NCI-H2196 treated with DMSO at 0.1 percent for 48 hours (cell line): ENCODE results near the gene ZPBP2.

ENCODE experiments used
- DNase-seq: peaks from one replicate; lab custom pipeline; 2025; ENCODE audit not compliant: unreplicated experiment; lab: John Stamatoyannopoulos, UW

The ZPBP2 gene

DNA sequence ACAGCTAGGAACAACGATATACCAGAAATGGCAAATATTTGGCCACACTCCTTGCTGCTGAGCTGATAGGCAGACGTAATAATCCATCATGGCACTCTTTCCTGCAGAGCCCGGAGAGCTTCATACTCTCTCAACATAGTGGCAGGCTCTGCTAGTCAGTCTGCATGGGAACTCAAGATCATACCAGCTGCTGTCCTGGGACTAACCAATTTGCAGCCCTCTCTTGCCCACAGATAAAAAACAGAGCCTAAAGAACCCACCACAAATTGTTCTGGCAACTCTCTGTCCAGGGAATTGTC, 36.9 kb downstream of the ZPBP2 start:
- DNase-seq: no peak

DNA sequence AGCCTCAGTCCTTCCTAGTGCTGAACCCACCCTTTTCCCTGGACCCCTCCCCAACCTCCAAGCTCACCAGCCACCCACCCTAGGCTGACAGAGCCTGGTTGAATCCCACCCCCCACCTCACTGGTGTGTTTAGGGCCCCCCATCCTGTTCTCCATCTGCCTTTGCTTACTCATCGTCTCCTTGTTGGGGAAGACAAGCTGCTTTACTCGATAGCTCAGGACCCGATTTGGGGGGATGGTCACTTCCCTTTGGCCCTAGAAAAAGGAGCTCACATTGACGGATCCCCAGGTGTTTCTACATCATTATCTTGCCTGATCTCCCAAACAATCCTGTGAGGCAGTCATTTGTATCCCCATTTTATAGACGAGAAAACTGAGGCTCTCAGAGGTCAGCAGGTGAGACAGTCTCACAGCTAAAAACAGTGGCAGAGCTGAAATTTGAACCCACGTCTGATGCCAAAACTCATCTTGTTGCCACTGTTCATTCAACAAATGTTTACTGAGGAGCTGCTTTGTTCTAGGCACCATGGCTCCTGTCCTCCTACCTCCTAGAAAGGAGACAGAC, 40.9 kb downstream of the ZPBP2 start:
- no peak for DNase-seq

DNA sequence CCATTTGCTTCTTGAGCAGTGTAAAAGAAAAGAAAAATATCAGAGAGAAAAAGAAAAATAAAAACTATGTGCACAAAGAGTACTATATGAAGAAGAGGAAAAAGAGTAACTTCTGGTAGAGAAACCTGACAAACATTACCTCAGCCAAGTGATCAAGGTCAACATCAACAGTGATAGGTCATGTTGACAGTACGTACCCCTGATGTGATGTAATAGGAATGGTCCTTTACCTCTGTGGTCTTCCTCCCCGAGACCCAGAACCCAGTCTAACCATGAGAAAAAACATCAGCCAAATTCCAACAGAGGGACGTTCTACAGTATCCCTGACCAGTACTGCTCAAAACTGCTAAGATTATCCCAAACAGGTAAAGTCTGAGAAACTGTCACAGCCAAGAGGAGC, 46.0 kb downstream of the ZPBP2 start:
- DNase-seq: no peak

DNA sequence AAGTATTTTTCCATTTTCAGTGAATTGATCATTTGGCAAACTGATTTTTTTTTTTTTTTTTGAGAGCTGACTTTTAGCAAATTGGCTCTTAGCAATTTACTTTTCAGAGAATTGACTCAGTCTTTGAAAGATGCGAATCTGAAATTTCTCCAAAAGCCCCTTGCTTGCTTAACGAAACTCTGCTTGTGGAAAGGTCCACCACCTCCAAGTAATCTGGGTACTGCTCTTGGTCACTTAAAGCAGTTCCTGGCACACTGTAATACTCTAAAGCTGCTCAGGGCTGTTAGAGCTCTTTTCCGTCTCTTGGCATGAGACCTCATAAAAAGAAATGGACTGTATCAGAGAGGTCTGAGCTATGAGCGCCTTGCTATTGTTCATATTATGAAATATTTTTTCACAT, 47.6 kb downstream of the ZPBP2 start:
- DNase-seq: no peak

DNA sequence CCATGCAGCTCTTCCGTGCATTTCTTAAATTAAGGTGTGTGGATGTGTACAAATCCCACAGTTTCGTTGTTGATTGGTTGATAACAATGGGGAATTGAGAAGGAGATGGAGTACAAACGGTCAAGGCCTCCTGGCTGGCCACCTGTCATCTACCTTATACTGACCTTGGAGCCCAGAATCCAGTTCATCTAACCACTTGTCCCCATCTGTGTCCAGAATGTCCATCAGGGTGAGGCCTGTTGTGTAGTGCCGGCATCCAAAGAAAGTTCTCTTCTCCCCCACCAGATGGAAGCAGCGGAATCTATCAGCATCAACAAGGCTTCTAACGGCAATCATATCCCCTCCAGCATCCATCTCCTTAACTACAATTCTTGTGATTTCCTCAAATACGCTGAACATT, 48.9 kb downstream of the ZPBP2 start:
- no peak for DNase-seq

DNA sequence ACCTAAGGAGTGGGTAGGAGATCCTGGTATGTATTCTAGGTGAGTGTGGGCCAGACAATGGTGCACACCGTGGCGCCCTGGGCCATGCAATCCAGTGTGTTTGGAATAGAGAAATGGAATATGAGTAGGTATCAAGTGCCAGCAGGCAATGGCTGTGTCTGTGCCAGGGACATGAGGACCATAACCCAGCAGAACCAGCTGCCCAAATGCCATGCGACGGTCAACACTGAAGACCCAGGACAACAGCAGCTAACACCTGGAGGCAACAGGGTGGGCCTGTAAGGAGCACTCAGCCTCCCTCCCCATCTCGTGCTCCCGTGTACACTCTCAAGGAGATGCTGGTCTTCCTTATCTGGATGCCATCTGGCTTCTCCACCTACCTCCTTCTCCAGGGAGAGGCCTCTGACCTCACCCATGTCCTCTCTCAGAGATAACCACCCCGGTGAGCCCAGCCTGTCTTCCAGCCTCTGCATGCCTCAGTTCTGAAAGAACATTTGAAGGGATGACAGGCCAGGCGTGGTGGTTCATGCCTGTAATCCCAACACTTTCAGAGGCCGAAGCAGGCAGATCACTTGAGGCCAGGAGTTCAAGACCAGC, 51.2 kb downstream of the ZPBP2 start:
- DNase-seq: no peak

DNA sequence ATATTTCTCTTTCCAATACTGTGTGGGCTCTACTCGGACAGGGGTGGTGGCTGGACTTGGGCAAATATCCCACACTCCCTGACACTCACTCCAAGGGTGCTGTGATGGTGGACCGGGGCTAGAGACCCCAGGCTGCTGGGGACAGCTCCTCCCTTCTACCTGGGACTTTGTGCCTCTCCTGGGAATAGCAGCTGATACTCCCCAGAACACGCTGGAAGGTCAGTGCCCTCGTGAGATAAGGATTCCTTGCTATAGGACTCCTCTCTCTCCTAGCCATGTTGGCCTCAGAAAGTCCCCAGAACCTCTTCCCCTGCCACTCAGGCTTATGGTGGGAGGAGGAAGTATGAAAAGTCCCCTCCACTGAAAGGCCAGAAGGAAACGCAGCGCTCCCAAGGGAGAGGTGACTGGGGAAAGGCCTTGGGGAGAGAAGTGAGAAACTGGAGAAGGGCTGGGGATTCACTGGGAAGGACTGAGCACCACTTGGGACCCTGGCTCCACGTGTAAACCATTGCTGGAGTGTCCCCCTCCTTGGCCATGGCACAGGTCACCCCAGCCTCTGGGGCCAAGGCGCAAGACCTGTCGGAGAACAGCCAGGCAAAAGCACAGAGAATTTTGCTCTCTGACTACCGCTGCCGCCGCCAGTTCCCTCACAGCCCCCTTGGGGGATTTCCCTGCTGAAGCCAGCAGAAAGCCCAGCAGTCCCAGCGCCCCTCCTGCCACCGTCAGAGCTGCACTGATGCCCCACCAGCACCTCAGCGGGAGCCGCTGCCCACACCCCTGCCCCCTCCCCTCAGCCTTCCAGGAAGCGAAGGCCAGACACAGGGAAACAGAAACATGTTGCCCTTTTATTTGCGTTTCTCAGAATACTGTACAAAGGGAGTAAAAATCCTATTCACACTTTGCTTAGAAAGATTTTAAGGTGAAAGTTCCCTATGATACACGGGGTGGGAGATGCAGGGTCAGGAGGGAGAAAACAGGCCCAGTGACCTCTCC, 52.5 kb downstream of the ZPBP2 start:
- DNase-seq: no peak

DNA sequence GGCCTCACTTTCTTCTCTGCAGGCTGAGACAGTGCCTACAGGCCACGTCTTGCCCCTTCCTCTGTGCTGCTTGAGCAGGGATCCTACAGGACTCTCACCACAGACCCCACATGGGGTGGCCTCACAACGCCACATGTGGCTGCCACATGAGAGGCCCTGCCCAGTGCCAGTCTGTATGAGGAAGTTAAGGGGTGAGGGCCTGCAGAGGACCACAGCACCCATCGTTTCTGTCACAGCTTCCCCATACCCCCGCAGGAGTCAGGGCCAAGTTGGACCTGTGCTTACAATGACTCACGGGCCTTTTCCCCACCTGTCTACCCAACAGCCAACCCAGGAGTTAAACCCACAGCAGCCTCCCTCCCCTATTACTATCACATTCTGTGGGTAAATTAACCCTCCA, 53.3 kb downstream of the ZPBP2 start:
- DNase-seq: no peak

DNA sequence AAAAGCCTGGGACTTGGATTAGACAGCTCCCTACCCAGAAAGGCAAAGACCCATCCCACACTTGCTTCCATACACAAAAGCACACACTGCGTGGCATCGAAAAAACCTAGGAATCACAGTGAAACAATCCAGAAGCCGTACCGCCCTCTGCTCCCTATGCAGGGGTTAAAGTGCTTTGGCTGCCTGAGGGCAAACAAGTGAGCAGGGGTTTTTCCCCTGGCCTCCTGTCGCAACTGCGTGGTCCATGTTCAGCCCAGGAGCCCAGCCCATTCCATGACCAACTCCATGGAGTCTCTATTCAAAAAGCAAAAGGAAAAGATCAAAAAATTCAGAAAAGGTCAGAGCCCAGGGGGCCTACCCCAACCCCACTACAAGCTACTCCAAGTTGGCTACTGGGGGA, 54.0 kb downstream of the ZPBP2 start:
- DNase-seq: no peak

DNA sequence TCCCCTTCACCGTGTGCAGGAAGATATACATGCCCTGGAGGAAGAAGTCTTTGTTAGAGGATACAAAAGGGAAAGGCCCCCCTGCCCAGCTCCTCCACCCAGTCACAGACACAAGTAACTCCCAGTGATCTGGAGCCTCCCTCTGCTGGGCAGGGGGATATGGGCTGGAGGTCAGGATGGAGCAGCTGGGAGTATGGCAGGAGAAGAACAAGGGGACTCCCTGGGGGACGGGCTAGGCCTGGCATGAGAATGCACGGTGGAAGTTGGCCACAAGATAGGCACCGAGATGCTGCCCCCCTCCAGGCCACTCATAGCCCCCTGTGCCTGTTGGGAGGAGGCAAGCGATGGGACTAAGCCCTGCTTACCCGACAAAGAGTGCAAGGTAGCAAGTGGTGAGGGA, 55.2 kb downstream of the ZPBP2 start:
- no peak for DNase-seq

DNA sequence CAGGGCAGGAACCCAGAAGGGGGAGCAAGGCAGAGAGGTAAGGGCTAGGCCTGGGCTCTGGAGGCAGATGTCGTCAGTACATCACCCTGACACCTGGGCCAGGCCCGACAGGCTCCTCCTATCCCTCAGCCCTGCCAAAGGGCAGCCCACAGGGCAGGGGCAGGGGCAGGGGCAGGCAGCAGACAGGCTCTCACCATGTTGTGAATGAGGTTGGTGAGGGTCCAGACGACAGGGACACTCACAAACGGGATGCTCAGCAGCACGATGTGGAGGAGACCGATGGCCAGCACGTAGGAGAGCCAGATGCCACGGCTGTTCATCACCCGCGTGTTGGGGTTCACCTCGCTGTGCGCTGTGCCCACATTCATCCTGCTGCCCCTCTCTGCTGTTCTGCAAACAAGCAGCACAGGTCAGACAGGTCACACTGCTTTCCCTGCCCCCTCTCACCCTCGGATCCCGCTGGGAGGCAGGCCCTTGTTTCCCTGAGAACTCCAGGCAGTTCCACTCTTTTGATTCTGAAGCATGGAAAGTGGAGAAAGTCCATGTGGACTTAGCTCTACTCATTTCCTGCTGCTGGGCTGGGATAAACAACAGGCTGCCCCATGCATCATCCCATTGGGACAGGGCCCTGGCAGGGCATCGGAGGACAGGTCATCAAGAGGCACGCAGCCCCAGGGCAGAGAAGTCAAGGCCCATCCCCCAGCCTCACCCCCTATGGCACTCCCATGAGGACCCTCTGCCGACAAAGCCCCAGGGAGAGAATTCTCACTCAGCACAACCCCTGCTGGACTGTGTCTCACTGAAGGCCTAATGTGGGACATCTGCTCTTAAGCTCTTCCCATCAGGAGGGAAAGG, 56.1 kb downstream of the ZPBP2 start:
- DNase-seq: no peak

DNA sequence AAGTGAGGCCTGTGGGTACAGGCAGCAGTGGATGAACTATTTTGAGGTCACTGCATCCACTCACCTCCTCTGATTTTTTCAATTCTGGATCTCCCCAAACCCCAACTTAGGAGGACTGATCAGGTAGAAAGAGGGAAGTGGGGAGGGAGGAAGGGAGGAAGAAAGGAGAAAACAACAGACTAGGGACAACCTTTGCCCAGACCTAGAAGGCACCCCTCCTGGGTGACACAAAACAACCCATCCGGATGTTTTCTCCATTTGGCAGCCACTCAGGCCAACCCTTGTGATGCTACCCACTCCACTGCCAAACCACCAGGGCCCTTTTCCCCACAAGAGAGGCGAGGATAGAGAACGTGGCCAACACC, 56.7 kb downstream of the ZPBP2 start:
- no peak for DNase-seq

DNA sequence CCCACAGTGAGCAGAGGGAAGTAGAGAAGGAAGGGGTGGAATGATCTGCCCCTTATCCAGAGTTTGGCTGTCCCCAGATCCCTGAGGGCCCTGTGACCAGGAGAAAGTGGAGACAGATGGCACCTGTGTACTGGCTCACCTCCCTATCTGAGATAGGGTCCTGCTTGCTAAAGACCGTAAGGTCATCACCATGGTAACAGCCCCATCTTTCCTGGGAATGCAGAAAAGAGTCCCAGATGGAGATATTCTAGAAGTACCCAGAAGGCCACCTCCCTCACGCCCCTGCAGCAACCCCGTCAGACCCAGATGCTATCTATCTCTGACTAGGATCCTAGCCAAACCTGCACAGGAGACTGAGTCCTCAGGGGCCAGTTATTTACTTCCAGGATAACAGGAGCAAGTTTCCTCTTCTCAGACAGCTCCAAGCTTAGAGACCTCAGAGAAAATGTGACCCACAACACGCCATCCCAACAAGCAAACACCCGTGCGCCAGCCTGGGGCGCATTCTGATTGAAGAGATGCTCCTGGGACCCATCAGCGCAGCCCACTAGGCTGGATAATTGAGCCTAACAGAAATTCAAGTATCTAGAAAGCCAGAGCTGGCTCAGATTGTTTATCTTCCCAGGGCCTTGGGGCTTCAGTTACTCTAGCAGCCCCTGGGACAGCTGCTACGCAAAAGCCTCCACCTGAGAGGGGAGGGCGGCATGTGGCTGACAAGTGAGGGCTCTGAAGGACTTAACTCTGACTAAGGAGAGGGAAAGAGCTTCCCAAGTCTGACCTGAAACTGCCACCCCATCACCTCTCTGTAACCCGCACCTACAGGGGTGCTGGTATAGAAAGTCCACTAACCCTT, 57.5 kb downstream of the ZPBP2 start:
- DNase-seq: no peak

DNA sequence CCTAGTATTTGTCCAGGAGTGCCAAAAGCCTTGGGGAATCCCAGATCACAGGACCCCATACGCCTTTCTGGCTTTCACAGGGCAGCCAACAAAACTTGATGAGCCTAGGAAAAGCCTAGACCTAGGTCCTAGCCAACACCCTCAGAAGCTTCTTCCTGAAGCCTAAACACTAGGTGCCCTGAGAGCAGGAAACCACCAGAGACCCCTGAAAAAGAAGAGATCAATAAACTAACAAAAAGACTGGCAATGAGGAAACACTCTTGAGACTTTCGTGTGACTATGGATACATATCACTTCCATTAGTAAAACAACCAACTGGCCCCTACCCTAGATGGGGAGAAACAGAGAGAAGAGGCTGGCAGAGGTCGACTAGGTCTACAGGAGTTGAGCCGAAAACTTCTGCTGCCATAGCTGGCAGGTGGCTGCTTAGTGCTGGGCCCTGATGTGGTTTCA, 58.2 kb downstream of the ZPBP2 start:
- no peak for DNase-seq

DNA sequence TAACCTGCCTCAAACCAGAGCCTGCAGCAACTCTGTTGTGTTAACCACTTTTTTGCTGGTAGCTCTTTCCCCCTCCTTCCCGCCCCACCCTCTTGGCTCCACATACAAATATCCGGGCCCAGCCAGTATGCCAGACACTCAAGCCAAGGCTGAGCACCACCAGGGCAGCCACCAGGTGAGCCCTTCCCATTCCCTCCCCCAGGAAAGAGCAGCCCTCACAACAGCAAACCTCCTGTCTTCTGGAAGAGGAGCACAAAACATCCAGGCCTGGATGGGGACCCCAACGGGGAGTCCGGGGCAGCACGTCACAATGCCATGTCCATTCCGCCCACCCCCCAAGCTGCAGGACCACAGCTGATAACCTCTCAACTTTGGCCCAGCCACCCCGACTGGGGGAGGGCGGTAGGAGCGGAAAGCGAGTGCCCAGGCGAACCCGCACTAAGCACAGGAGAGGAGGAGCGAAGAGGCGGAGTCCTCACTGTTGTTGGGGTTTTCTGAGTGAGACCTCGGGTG, 58.6 kb downstream of the ZPBP2 start:
- DNase-seq: no peak
